ENCODE measurements around the gene AP3B2.
A peak's percentile ranks its signal among the peaks of the same experiment; 100 is the strongest.

AP3B2 gene

GRCh38 chr15:82698711-82699345 lies 10.8 kb downstream of the AP3B2 start:
- DNase-seq, result no peak

- no peak for DNase-seq
Measured at GRCh38 chr15:82697735-82698407, 11.8 kb downstream of the AP3B2 start.

GRCh38 chr15:82692171-82692570 lies 17.5 kb downstream of the AP3B2 start:
- no peak for DNase-seq

- DNase-seq, result no peak
Measured at GRCh38 chr15:82689147-82689546, 20.5 kb downstream of the AP3B2 start.

- DNase-seq, result no peak
Measured at GRCh38 chr15:82688691-82689090, 21.0 kb downstream of the AP3B2 start.

- no peak for DNase-seq
Measured at GRCh38 chr15:82681371-82681770, 28.3 kb downstream of the AP3B2 start.

- peak in 9 of 56 donors; percentile 2 to 55 (median 14) for DNase-seq
Measured at GRCh38 chr15:82680200-82681102, 29.2 kb downstream of the AP3B2 start.

GRCh38 chr15:82679626-82680199 lies 30.0 kb downstream of the AP3B2 start:
- DNase-seq, result no peak

GRCh38 chr15:82677720-82678323 lies 31.9 kb downstream of the AP3B2 start:
- DNase-seq, result no peak

- peak in 1 of 56 donors; percentile 5 for DNase-seq
Measured at GRCh38 chr15:82674873-82675272, 34.8 kb downstream of the AP3B2 start.

GRCh38 chr15:82670699-82671098 lies 39.0 kb downstream of the AP3B2 start:
- no peak for DNase-seq

- DNase-seq, result no peak
Measured at GRCh38 chr15:82666606-82667005, 43.1 kb downstream of the AP3B2 start.

GRCh38 chr15:82664021-82664420 lies 45.7 kb downstream of the AP3B2 start:
- no peak for DNase-seq

GRCh38 chr15:82663186-82663600 lies 46.5 kb downstream of the AP3B2 start:
- DNase-seq, result peak in 3 of 56 donors; percentile 5 to 20 (median 9)

- no peak for DNase-seq
Measured at GRCh38 chr15:82662641-82663040, 47.0 kb downstream of the AP3B2 start.

- DNase-seq, result no peak
Measured at GRCh38 chr15:82660378-82660777, 49.3 kb downstream of the AP3B2 start.

- no peak for DNase-seq
Measured at GRCh38 chr15:82656641-82657266, 52.9 kb downstream of the AP3B2 start.

GRCh38 chr15:82655606-82656005 lies 54.1 kb downstream of the AP3B2 start:
- no peak for DNase-seq

- DNase-seq, result peak in 1 of 56 donors; percentile 11
Measured at GRCh38 chr15:82653483-82654168, 56.0 kb downstream of the AP3B2 start.

- no peak for DNase-seq
Measured at GRCh38 chr15:82651708-82652107, 58.0 kb downstream of the AP3B2 start.
